Neuronal stem cell (in vitro differentiated cells): Measurements from ENCODE around the gene FALEC.

Source experiments
- DNase-seq: peaks from one replicate; pipeline ENCODE4 v3.0.0-alpha.2; 2013; ENCODE audit warnings: low spot score
- H2AFZ ChIP-seq: one replicate; pipeline ENCODE4 v1.6.1; 2013; ENCODE audit warnings: mild to moderate bottlenecking, low read length, inconsistent platforms
- H2AK5ac ChIP-seq: 2 replicates; pipeline ENCODE4 v1.6.1; 2013; ENCODE audit warnings: low read depth, mild to moderate bottlenecking, inconsistent platforms, low read length, moderate library complexity, mixed read lengths
- H2BK120ac ChIP-seq: 2 replicates; pipeline ENCODE4 v1.6.1; 2013; ENCODE audit warnings: low read depth, mild to moderate bottlenecking, inconsistent platforms, low read length, moderate library complexity, mixed read lengths
- H2BK12ac ChIP-seq: one replicate; pipeline ENCODE4 v1.6.1; 2013; ENCODE audit warnings: low read length, inconsistent platforms
- H2BK15ac ChIP-seq: 2 replicates; pipeline ENCODE4 v1.6.1; 2013; ENCODE audit warnings: mild to moderate bottlenecking, low read length, inconsistent platforms, mixed read lengths
- H2BK5ac ChIP-seq: one replicate; pipeline ENCODE4 v1.6.1; 2013; ENCODE audit warnings: inconsistent platforms, mild to moderate bottlenecking, low read length, moderate library complexity
- H3K14ac ChIP-seq: one replicate; pipeline ENCODE4 v1.6.1; 2013; ENCODE audit warnings: low read length, inconsistent platforms
- H3K18ac ChIP-seq: 2 replicates; pipeline ENCODE4 v1.6.1; 2013; ENCODE audit warnings: low read length, inconsistent platforms
- H3K23ac ChIP-seq: 2 replicates; pipeline ENCODE4 v1.6.1; 2013; ENCODE audit warnings: low read depth, mild to moderate bottlenecking, mixed read lengths, low read length, inconsistent platforms; ENCODE audit not compliant: poor library complexity
- H3K27ac ChIP-seq: replicated peaks from 3 replicates; pipeline ENCODE4 v1.5.1; 2013; ENCODE audit warnings: low read length, inconsistent platforms
- H3K27me3 ChIP-seq, 3 experiments: 2 replicates each; pipeline ENCODE4 v1.6.1; 2013; ENCODE audit warnings: low read length in 3 of 3, mild to moderate bottlenecking in 2 of 3, inconsistent platforms in 1 of 3, low read depth in 1 of 3, mixed read lengths in 1 of 3, moderate library complexity in 1 of 3; ENCODE audit not compliant: control insufficient read depth in 3 of 3, insufficient read depth in 3 of 3
- H3K36me3 ChIP-seq, 2 donors: replicated peaks in 1 of 2; 2 replicates each; pipeline ENCODE4 v1.6.1; 2013; ENCODE audit warnings: low read length in 2 of 2; ENCODE audit not compliant: control insufficient read depth in 2 of 2, insufficient read depth in 2 of 2
- H3K4ac ChIP-seq: 2 replicates; pipeline ENCODE4 v1.6.1; 2013; ENCODE audit warnings: inconsistent platforms, mild to moderate bottlenecking, low read length, moderate library complexity
- H3K4me1 ChIP-seq, 2 donors: 1 replicate in 1 of 2; 2 replicates in 1 of 2; pipeline ENCODE4 v1.6.1; 2013; ENCODE audit warnings: low read length in 2 of 2, low read depth in 1 of 2; ENCODE audit not compliant: control insufficient read depth in 2 of 2, insufficient read depth in 1 of 2
- H3K4me2 ChIP-seq: one replicate; pipeline ENCODE4 v1.6.1; 2013; ENCODE audit warnings: mild to moderate bottlenecking, low read length, inconsistent platforms; ENCODE audit not compliant: insufficient read depth, poor library complexity, severe bottlenecking
- H3K4me3 ChIP-seq, 2 donors: 2 replicates each; pipeline ENCODE4 v1.5.1; 2013; ENCODE audit warnings: low read length in 2 of 2, mild to moderate bottlenecking in 2 of 2, inconsistent platforms in 1 of 2, moderate library complexity in 1 of 2
- H3K79me1 ChIP-seq: one replicate; pipeline ENCODE4 v1.6.1; 2013; ENCODE audit warnings: low read depth, mild to moderate bottlenecking, inconsistent platforms, low read length, moderate library complexity
- H3K9ac ChIP-seq: one replicate; pipeline ENCODE4 v1.6.1; 2013; ENCODE audit warnings: mild to moderate bottlenecking, low read depth, low read length, inconsistent platforms; ENCODE audit not compliant: poor library complexity
- H3K9me3 ChIP-seq, 2 donors: replicated peaks in 1 of 2; 2 replicates each; pipeline versions ENCODE3 to v1.6.1; 2013; ENCODE audit warnings: low read length in 2 of 2, mild to moderate bottlenecking in 2 of 2, inconsistent platforms in 1 of 2, low read depth in 1 of 2, mixed read lengths in 1 of 2, moderate library complexity in 1 of 2; ENCODE audit not compliant: control insufficient read depth in 2 of 2, insufficient read depth in 1 of 2
- H4K8ac ChIP-seq: one replicate; pipeline ENCODE4 v1.6.1; 2013; ENCODE audit warnings: low read depth, mild to moderate bottlenecking, inconsistent platforms, low read length, moderate library complexity
- H4K91ac ChIP-seq: one replicate; pipeline ENCODE4 v1.6.1; 2013; ENCODE audit warnings: low read length, low read depth, mild to moderate bottlenecking, inconsistent platforms; ENCODE audit not compliant: poor library complexity
- WGBS, 2 donors: extraction: QIAGEN DNeasy Blood & Tissue Kit; methylation state at CpG; one replicate each; pipeline ENCODE4 v1.1.7; 2013; ENCODE audit warnings: missing lambda C conversion rate in 2 of 2, mixed read lengths in 1 of 2; ENCODE audit not compliant: insufficient read length in 2 of 2, insufficient replicate concordance in 1 of 2; ENCODE audit errors: extremely low coverage in 2 of 2; 5-methylcytosine and 5-hydroxymethylcytosine counted together

Gene FALEC

GRCh38 chr1:150530491-150531159 is 15.1 kb downstream of the FALEC start:
- Histone ChIP-seq H3K14ac (no peak overlapping the region), H3K4me1 (peaks cover 0 to 3% of the 10 kb centered on the region in 2 donors), H2BK5ac (no peak overlapping the region), H3K27me3 (no peaks in the 10 kb centered on the region), H2AK5ac (no peak overlapping the region), H3K4me3 (no peak overlapping the region), H4K8ac (no peak overlapping the region), H4K91ac (no peak overlapping the region), H2BK15ac (no peak overlapping the region), H3K36me3 (no peaks in the 10 kb centered on the region), H3K4me2 (no peak overlapping the region), H3K79me1 (no peaks in the 10 kb centered on the region), H2BK120ac (no peak overlapping the region), H3K9me3 (no peaks in the 10 kb centered on the region), H2AFZ (peak overlapping the region; percentile 71), H3K9ac (no peak overlapping the region), H3K27ac (no peak overlapping the region), H3K18ac (no peak overlapping the region), H3K4ac (no peak overlapping the region), H3K23ac (no peak overlapping the region), H2BK12ac (no peak overlapping the region)
- WGBS, 2 donors: no CpG with 5 or more reads among the region's 14 CpGs
- DNase-seq: no peak

- Histone ChIP-seq H3K9ac (no peak overlapping the region), H3K27me3 (no peaks in the 10 kb centered on the region), H2BK15ac (no peak overlapping the region), H3K4ac (no peak overlapping the region), H3K23ac (no peak overlapping the region), H3K4me1 (peaks cover 2 to 10% of the 10 kb centered on the region in 2 donors), H2BK120ac (no peak overlapping the region), H2BK5ac (no peak overlapping the region), H2BK12ac (no peak overlapping the region), H3K36me3 (no peaks in the 10 kb centered on the region), H3K14ac (no peak overlapping the region), H3K79me1 (no peaks in the 10 kb centered on the region), H4K91ac (no peak overlapping the region), H3K9me3 (no peaks in the 10 kb centered on the region), H3K27ac (no peak overlapping the region), H2AFZ (peak overlapping the region; percentile 86), H3K4me3 (no peak overlapping the region), H2AK5ac (no peak overlapping the region), H4K8ac (no peak overlapping the region), H3K18ac (no peak overlapping the region), H3K4me2 (no peak overlapping the region)
- DNase-seq: no peak
- no CpG with 5 or more reads among the region's 5 CpGs for WGBS, 2 donors
Measured at GRCh38 chr1:150532860-150533259, 17.3 kb downstream of the FALEC start.

GRCh38 chr1:150534002-150534401 is 18.4 kb downstream of the FALEC start:
- Histone ChIP-seq H2BK15ac (no peak overlapping the region), H3K23ac (no peak overlapping the region), H3K4me2 (no peak overlapping the region), H3K27me3 (no peaks in the 10 kb centered on the region), H2AK5ac (no peak overlapping the region), H2BK5ac (no peak overlapping the region), H3K79me1 (no peaks in the 10 kb centered on the region), H3K18ac (peak overlapping the region; percentile 52), H2AFZ (no peak overlapping the region), H2BK12ac (no peak overlapping the region), H2BK120ac (no peak overlapping the region), H3K27ac (no peak overlapping the region), H3K9ac (peak overlapping the region; percentile 7), H3K4ac (no peak overlapping the region), H3K4me3 (peak overlapping the region in 1 of 2 donors; percentile 27), H3K9me3 (no peaks in the 10 kb centered on the region), H4K8ac (no peak overlapping the region), H3K36me3 (no peaks in the 10 kb centered on the region), H3K4me1 (peaks cover 3 to 10% of the 10 kb centered on the region in 2 donors), H3K14ac (no peak overlapping the region), H4K91ac (no peak overlapping the region)
- no peak for DNase-seq
- WGBS, 2 donors: no CpG with 5 or more reads among the region's 6 CpGs

- Histone ChIP-seq H3K27me3 (no peaks in the 10 kb centered on the region), H3K79me1 (no peaks in the 10 kb centered on the region), H4K91ac (no peak overlapping the region), H3K14ac (no peak overlapping the region), H2BK5ac (peak overlapping the region; percentile 27), H3K4me3 (no peak overlapping the region), H3K27ac (peak overlapping the region; percentile 9), H3K4ac (no peak overlapping the region), H2BK12ac (no peak overlapping the region), H3K36me3 (no peaks in the 10 kb centered on the region), H3K4me2 (no peak overlapping the region), H2BK15ac (no peak overlapping the region), H2AFZ (no peak overlapping the region), H3K18ac (no peak overlapping the region), H2AK5ac (no peak overlapping the region), H3K4me1 (peaks cover 3 to 10% of the 10 kb centered on the region in 2 donors), H2BK120ac (no peak overlapping the region), H4K8ac (no peak overlapping the region), H3K23ac (no peak overlapping the region), H3K9me3 (no peaks in the 10 kb centered on the region), H3K9ac (peak overlapping the region; percentile 34)
- DNase-seq: no peak
- WGBS, 2 donors: no CpG with 5 or more reads among the region's 14 CpGs
Measured at GRCh38 chr1:150535511-150536287, 20.1 kb downstream of the FALEC start.
